ENCODE data around the gene VAV1. TPM values are rescaled to one million over a fixed set of nuclear protein-coding genes. Genes with fewer than 3 reads are reported as not detected.

Gene VAV1
- total and polyA plus RNA-seq, 9 of the 15 experiments (the other 6 are each of a cell fraction or from before 2014, with no cell fraction given), result 0.46 to 20.1 (median 11.1) TPM

DNA sequence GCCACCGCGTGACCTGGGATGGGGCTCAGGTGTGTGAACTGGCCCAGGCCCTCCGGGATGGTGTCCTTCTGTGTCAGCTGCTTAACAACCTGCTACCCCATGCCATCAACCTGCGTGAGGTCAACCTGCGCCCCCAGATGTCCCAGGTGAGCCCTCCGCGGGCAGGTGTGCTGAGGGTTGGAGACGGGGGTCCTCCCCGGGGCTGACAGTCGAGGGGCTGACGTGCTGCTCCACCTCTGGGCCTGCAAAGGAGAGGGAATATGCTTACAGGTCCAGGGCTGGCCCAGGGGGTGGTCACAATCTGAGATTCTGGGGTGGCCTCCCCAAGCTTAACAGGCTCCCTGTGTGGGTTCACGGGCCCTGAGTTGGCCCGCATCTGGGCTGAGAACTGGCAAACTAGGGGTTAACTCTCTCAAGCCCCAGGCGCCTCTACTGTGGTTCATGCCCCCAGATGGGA is 386 bp downstream of the VAV1 start (continued):
- no peak for TF ChIP-seq KLF1 (tag; IDR thresholded peaks at IDR 0.05)
- TF ChIP-seq, protein P1, sequence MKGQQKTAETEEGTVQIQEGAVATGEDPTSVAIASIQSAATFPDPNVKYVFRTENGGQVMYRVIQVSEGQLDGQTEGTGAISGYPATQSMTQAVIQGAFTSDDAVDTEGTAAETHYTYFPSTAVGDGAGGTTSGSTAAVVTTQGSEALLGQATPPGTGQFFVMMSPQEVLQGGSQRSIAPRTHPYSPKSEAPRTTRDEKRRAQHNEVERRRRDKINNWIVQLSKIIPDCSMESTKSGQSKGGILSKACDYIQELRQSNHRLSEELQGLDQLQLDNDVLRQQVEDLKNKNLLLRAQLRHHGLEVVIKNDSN (CRISPR knock-in tag; IDR thresholded peaks at IDR 0.05), result 0 out of 2 replicates have a peak, but pooled peaks have one; percentile 29
- TF ChIP-seq ZNF143 (CRISPR knock-in tag; IDR thresholded peaks at IDR 0.05), result no peak
- TF ChIP-seq, protein P2, sequence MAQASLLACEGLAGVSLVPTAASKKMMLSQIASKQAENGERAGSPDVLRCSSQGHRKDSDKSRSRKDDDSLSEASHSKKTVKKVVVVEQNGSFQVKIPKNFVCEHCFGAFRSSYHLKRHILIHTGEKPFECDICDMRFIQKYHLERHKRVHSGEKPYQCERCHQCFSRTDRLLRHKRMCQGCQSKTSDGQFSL (CRISPR knock-in tag; IDR thresholded peaks at IDR 0.05), result no peak
- TF ChIP-seq, protein P2 (tag; IDR thresholded peaks at IDR 0.05), result no peak; a peak in 1 of 4 replicates
- no peak for TF ChIP-seq BRF1 (IDR thresholded peaks at IDR 0.05; ENCODE audit: borderline replicate concordance, extremely low read depth, insufficient read length)
- TF ChIP-seq RBM15 (IDR thresholded peaks at IDR 0.05; ENCODE audit: insufficient read depth, low read length), result no peak
- no peak for TF ChIP-seq RBM14 (IDR thresholded peaks at IDR 0.05; ENCODE audit: borderline replicate concordance, insufficient read depth, low read depth, low read length)
- no peak for TF ChIP-seq FOSL1 (tag; conservative IDR thresholded peaks at IDR 0.05)
- TF ChIP-seq ZFX (CRISPR knock-in tag; IDR thresholded peaks at IDR 0.05), result peak; percentile 43; the same call in 1 of the 2 replicates
- TF ChIP-seq RFX5 (IDR thresholded peaks at IDR 0.05; ENCODE audit: low read depth, low read length), result no peak
- no peak for TF ChIP-seq ZNF239 (CRISPR knock-in tag; IDR thresholded peaks at IDR 0.05)
- TF ChIP-seq BRD9 (IDR thresholded peaks at IDR 0.05; ENCODE audit: low read depth, partially characterized antibody), result no peak
- no peak for TF ChIP-seq ILF3 (IDR thresholded peaks at IDR 0.05; ENCODE audit: borderline replicate concordance)
- TF ChIP-seq KDM5B (IDR thresholded peaks at IDR 0.05; ENCODE audit: insufficient replicate concordance, low read depth, low read length), result peak; percentile 24
- 0 out of 2 replicates have a peak, but pooled peaks have one; percentile 78 for TF ChIP-seq CBFB (CRISPR knock-in tag; IDR thresholded peaks at IDR 0.05)
- TF ChIP-seq ZNF785 (CRISPR knock-in tag; IDR thresholded peaks at IDR 0.05), result no peak
- TF ChIP-seq, protein P3, sequence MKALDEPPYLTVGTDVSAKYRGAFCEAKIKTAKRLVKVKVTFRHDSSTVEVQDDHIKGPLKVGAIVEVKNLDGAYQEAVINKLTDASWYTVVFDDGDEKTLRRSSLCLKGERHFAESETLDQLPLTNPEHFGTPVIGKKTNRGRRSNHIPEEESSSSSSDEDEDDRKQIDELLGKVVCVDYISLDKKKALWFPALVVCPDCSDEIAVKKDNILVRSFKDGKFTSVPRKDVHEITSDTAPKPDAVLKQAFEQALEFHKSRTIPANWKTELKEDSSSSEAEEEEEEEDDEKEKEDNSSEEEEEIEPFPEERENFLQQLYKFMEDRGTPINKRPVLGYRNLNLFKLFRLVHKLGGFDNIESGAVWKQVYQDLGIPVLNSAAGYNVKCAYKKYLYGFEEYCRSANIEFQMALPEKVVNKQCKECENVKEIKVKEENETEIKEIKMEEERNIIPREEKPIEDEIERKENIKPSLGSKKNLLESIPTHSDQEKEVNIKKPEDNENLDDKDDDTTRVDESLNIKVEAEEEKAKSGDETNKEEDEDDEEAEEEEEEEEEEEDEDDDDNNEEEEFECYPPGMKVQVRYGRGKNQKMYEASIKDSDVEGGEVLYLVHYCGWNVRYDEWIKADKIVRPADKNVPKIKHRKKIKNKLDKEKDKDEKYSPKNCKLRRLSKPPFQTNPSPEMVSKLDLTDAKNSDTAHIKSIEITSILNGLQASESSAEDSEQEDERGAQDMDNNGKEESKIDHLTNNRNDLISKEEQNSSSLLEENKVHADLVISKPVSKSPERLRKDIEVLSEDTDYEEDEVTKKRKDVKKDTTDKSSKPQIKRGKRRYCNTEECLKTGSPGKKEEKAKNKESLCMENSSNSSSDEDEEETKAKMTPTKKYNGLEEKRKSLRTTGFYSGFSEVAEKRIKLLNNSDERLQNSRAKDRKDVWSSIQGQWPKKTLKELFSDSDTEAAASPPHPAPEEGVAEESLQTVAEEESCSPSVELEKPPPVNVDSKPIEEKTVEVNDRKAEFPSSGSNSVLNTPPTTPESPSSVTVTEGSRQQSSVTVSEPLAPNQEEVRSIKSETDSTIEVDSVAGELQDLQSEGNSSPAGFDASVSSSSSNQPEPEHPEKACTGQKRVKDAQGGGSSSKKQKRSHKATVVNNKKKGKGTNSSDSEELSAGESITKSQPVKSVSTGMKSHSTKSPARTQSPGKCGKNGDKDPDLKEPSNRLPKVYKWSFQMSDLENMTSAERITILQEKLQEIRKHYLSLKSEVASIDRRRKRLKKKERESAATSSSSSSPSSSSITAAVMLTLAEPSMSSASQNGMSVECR (CRISPR knock-in tag; IDR thresholded peaks at IDR 0.05), result peak; percentile 16; the same call in 1 of the 2 replicates
- no peak for TF ChIP-seq RBM22 (IDR thresholded peaks at IDR 0.05; ENCODE audit: low read depth, low read length, poor library complexity, severe bottlenecking)
- no peak for TF ChIP-seq MXI1 (IDR thresholded peaks at IDR 0.05; ENCODE audit: low read depth, low read length)

Data from K562 (cell line).